ENCODE data around the gene LEP.

The LEP gene

DNA sequence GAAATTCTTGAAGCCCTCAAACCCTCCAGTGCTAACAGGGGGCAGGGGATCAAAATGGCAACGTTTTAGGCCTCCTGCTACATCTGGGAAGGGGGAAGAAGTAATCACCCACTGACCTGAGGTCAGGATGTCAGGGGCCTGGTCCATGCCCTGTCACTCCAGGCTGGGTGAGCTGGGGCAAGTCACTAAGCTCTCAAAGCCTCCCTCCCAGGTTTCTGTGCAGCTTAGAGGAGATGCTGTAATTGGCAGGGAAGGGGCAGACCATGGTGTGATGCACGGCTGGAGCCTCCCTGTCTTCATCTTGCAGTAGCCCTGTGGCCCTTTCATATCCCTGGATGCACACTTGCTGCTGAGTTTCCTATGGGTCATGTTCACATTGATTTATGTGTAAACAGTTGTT, 27.2 kb downstream of the LEP start:
- no peak for DNase-seq (ENCODE audit: low read depth)
- TF ChIP-seq, protein P1, sequence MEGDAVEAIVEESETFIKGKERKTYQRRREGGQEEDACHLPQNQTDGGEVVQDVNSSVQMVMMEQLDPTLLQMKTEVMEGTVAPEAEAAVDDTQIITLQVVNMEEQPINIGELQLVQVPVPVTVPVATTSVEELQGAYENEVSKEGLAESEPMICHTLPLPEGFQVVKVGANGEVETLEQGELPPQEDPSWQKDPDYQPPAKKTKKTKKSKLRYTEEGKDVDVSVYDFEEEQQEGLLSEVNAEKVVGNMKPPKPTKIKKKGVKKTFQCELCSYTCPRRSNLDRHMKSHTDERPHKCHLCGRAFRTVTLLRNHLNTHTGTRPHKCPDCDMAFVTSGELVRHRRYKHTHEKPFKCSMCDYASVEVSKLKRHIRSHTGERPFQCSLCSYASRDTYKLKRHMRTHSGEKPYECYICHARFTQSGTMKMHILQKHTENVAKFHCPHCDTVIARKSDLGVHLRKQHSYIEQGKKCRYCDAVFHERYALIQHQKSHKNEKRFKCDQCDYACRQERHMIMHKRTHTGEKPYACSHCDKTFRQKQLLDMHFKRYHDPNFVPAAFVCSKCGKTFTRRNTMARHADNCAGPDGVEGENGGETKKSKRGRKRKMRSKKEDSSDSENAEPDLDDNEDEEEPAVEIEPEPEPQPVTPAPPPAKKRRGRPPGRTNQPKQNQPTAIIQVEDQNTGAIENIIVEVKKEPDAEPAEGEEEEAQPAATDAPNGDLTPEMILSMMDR (conservative IDR thresholded peaks at IDR 0.05; ENCODE audit: control insufficient read depth, insufficient read depth, low read depth, low read length) = no peak
- no peak overlapping the region for H3K4me3 ChIP-seq (ENCODE audit: control insufficient read depth, low read depth, low read length)

DNA sequence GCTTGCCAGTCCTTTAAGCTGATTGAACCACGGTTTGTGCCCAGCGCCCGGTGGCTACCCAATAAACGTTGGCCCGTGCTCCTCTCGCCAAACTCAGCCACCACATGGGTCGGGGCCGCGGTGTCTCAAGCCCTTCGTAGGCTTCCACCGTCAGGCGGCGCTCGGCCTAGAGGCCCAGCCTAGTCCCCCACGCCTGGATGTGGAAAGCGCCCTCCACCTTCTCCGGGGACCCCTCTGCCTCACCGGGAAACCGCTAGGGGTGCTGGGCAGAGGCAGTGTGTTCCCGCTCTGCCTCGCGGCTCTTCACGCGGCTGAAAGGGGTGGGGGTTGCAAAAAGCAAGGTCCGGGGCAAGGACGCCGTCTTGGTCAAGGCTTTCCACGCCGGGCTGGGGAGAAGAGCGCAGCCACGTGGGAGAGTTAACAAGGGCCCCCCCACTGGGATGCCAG, 29.8 kb downstream of the LEP start:
- TF ChIP-seq, protein P1 (conservative IDR thresholded peaks at IDR 0.05; ENCODE audit: control insufficient read depth, insufficient read depth, low read depth, low read length) = peak; percentile 10
- DNase-seq (ENCODE audit: low read depth) = no peak
- H3K4me3 ChIP-seq (ENCODE audit: control insufficient read depth, low read depth, low read length) = no peak overlapping the region

DNA sequence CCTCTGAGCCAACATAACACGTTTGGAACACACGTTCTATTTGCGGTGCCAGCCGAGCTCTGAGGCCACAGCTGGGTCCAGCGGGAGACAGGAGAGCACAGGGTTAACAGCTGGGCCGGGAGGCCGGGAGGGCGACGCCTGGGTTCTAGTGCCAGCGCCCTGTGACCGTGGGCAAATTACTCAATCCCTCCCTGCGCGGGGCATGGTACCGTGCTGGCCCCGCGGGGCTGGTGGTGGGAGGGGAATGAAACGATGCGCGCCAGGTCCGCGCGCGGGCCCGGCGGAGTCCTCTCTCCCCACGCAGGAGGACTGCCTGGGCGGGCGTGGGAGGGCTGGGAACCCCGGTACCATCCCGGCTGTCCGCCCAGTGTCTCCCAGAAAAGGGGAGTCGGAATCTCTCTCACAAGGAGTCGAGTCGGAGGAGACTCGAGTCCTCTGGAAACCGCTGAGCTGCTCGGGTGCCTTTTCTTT, 30.4 kb downstream of the LEP start:
- TF ChIP-seq, protein P1 (conservative IDR thresholded peaks at IDR 0.05; ENCODE audit: control insufficient read depth, insufficient read depth, low read depth, low read length) = no peak
- DNase-seq (ENCODE audit: low read depth) = no peak
- peak overlapping the region; percentile 24 for H3K4me3 ChIP-seq (ENCODE audit: control insufficient read depth, low read depth, low read length)

DNA sequence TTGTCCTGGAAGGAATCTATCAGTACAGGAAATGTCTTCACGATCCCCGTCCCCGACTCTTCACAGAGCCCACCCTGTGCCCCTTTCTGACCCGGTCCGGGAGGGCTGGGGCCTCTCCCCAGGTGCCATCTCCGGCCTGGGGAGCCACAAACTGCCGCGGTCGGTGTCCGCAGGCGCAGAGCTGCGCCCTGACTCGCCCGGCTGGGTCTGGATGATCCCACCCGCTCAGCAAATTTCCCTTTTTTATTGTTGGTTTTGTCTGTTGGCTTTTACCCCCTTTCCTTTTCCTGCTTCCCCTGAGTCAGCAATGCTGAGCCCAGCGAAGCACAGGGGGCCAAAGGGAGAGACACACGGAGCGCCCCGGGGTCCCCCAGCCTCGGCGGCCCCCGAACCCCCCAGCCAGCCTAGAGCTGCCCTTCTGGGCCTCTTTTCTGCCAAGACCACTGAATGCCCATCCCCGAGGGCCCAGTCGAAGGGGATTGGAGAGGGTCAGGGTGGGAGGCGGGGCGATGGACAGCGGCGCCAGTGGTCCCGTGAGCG, 30.9 kb downstream of the LEP start:
- TF ChIP-seq, protein P1 (conservative IDR thresholded peaks at IDR 0.05; ENCODE audit: control insufficient read depth, insufficient read depth, low read depth, low read length) = no peak
- H3K4me3 ChIP-seq (ENCODE audit: control insufficient read depth, low read depth, low read length) = peak overlapping the region; percentile 24
- no peak for DNase-seq (ENCODE audit: low read depth)

DNA sequence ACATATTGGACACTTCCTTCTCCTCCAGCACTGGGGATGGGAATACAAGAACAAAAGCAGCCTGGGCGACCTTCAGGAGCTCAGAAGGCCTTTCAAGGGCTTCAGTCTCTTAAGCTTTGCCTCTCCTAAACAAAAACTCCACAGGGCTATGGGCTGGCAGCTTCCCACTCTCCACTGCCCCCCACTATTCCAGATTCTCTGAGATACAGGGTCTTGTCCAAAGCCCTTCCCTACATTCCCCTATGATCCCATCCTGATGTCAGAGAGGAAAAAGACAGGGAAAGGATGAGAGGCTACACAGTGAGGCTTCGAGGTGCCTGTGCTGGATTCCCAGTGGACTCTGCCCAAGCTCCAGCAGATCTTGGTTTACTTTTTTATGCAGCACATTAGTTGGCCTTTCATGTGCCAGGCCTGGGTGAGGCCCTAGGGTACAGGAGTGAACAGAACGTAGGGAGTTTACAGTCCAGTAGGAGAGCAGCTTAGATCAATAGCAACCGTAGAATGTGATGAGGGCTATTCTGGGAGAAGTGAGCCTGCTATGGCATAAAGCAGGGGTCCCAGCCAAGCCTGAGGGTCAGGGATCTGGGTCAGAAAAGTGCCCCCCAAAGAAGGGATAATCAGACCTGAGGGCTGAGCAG, 33.3 kb downstream of the LEP start:
- H3K4me3 ChIP-seq (ENCODE audit: control insufficient read depth, low read depth, low read length) = no peak overlapping the region
- TF ChIP-seq, protein P1 (conservative IDR thresholded peaks at IDR 0.05; ENCODE audit: control insufficient read depth, insufficient read depth, low read depth, low read length) = no peak
- no peak for DNase-seq (ENCODE audit: low read depth)

DNA sequence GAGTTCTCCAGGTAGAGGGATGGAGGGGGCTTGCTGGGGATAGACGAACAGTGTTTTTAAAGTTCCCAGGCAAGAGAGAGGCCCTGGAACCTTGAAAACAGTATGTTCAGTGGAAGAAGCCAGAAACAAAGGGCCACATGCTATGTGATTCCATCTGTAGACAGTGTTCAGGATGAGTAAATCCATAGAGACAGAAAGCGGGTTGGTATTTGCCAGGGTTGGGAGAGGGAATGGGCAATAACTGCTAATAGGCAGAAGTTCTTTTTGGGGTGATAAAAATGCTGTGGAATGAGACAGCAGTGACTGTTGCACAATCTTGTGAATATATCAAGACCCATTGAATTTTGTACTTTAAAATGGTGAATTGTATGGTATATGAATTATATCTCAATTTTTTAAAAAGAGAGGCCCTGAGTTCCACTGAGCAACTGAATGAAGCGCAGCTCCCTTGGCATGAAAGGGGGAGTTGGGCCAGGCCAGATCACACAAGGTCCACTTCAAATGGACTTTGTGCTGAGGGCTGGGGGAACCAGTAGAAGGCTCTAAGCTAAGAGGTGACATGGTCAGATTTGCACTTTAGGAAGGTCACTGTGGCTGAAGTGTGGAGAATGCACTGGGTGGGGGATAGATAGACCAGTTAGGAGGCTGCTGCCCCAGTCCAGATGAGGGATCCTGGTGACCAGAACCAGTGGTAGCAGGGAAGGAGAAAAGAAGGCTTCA, 34.0 kb downstream of the LEP start:
- TF ChIP-seq, protein P1 (conservative IDR thresholded peaks at IDR 0.05; ENCODE audit: control insufficient read depth, insufficient read depth, low read depth, low read length) = no peak
- H3K4me3 ChIP-seq (ENCODE audit: control insufficient read depth, low read depth, low read length) = no peak overlapping the region
- DNase-seq (ENCODE audit: low read depth) = no peak
